Measurements from ENCODE around the gene JARID2. TPM values are rescaled to one million over a fixed set of nuclear protein-coding genes. Genes with fewer than 3 reads are reported as not detected.

JARID2 gene
- total and polyA plus RNA-seq, 4 donors: 1.4 to 12.3 (median 3.4) TPM

- no peak for TF ChIP-seq YY1 (IDR thresholded peaks at IDR 0.05)
- no peak for TF ChIP-seq RAD21 (IDR thresholded peaks at IDR 0.05)
- no peak for TF ChIP-seq HNF4G (IDR thresholded peaks at IDR 0.05)
- no peak for TF ChIP-seq ATF3 (IDR thresholded peaks at IDR 0.05)
- TF ChIP-seq SP1 (IDR thresholded peaks at IDR 0.05): no peak
- TF ChIP-seq NR2F2 (IDR thresholded peaks at IDR 0.05): no peak
- TF ChIP-seq TAF1 (conservative IDR thresholded peaks at IDR 0.05): no peak
- no peak for TF ChIP-seq MAX (IDR thresholded peaks at IDR 0.05)
- no peak for TF ChIP-seq FOXA1 (IDR thresholded peaks at IDR 0.05)
- no peak for TF ChIP-seq EGR1 (IDR thresholded peaks at IDR 0.05; ENCODE audit: low read depth in 2 of 2)
- no peak for TF ChIP-seq RXRA (IDR thresholded peaks at IDR 0.05)
- no peak for TF ChIP-seq CTCF (IDR thresholded peaks at IDR 0.05; ENCODE audit: low read depth, low read length, missing input control)
- no peaks in the 10 kb centered on the region for H3K9me3 ChIP-seq (ENCODE audit: control insufficient read depth in 4 of 4, low read length in 3 of 4)
- H3K4me1 ChIP-seq (ENCODE audit: control insufficient read depth in 4 of 4, insufficient read depth in 4 of 4, low read length in 3 of 4): peaks cover 3 to 15% (median 9%) of the 10 kb centered on the region in 4 donors
- no peak for DNase-seq (ENCODE audit: low spot score)
- no peaks in the 10 kb centered on the region for H3K27me3 ChIP-seq (ENCODE audit: control insufficient read depth in 4 of 4, insufficient read depth in 4 of 4, low read length in 3 of 4)
- H3K9ac ChIP-seq (ENCODE audit: low read depth in 1 of 2, low read length in 2 of 2): no peak overlapping the region
- H3K27ac ChIP-seq (ENCODE audit: low read depth in 1 of 2, low read length in 2 of 2): no peak overlapping the region
- WGBS: 94% methylated on average over 16 of the region's 16 CpGs
- H3K4me3 ChIP-seq (ENCODE audit: low read depth in 1 of 3, low read length in 3 of 3): no peak overlapping the region
- H3K36me3 ChIP-seq (ENCODE audit: control insufficient read depth in 4 of 4, insufficient read depth in 3 of 4, low read depth in 1 of 4, low read length in 3 of 4): peaks cover 5 to 22% (median 9%) of the 10 kb centered on the region in 4 donors
Measured at GRCh38 chr6:15500078-15500740, 254.3 kb downstream of the JARID2 start.

GRCh38 chr6:15500901-15501825, 255.3 kb downstream of the JARID2 start:
- Histone ChIP-seq H3K27ac (ENCODE audit: low read depth in 1 of 2, low read length in 2 of 2) (no peak overlapping the region), H3K9ac (ENCODE audit: low read depth in 1 of 2, low read length in 2 of 2) (no peak overlapping the region), H3K9me3 (ENCODE audit: control insufficient read depth in 4 of 4, low read length in 3 of 4) (no peaks in the 10 kb centered on the region), H3K4me3 (ENCODE audit: low read depth in 1 of 3, low read length in 3 of 3) (no peak overlapping the region), H3K4me1 (ENCODE audit: control insufficient read depth in 4 of 4, insufficient read depth in 4 of 4, low read length in 3 of 4) (peaks cover 3 to 24% (median 16%) of the 10 kb centered on the region in 4 donors), H3K27me3 (ENCODE audit: control insufficient read depth in 4 of 4, insufficient read depth in 4 of 4, low read length in 3 of 4) (no peaks in the 10 kb centered on the region), H3K36me3 (ENCODE audit: control insufficient read depth in 4 of 4, insufficient read depth in 3 of 4, low read depth in 1 of 4, low read length in 3 of 4) (peaks cover 5 to 20% (median 9%) of the 10 kb centered on the region in 4 donors)
- DNase-seq (ENCODE audit: low spot score): no peak
- WGBS: 95% methylated on average over 38 of the region's 38 CpGs
- TF ChIP-seq MAX (IDR thresholded peaks at IDR 0.05) (no peak), EGR1 (IDR thresholded peaks at IDR 0.05; ENCODE audit: low read depth in 2 of 2) (no peak), YY1 (IDR thresholded peaks at IDR 0.05) (no peak), FOXA2 (IDR thresholded peaks at IDR 0.05) (no peak), ZBTB33 (IDR thresholded peaks at IDR 0.05) (no peak), HNF4G (IDR thresholded peaks at IDR 0.05) (no peak), ATF3 (IDR thresholded peaks at IDR 0.05) (no peak), JUND (IDR thresholded peaks at IDR 0.05) (no peak), RAD21 (IDR thresholded peaks at IDR 0.05) (no peak), CTCF (IDR thresholded peaks at IDR 0.05; ENCODE audit: low read depth, low read length, missing input control) (no peak), GABPA (IDR thresholded peaks at IDR 0.05 in 1 of 2, conservative IDR thresholded peaks at IDR 0.05 in 1 of 2) (no peak), NR2F2 (IDR thresholded peaks at IDR 0.05) (no peak), REST (IDR thresholded peaks at IDR 0.05) (no peak), FOXA1 (IDR thresholded peaks at IDR 0.05) (no peak)

Data from liver (tissue), 9 donors.